Mucosa of stomach (tissue), 1 donor: ENCODE measurements around the gene RHOB.
A peak's percentile ranks its signal among the peaks of the same experiment; 100 is the strongest.

Source experiments
- H3K27me3 ChIP-seq: one replicate; pipeline ENCODE4 v1.7.0; 2013; ENCODE audit warnings: mild to moderate bottlenecking, low read length; ENCODE audit not compliant: control insufficient read depth, insufficient read depth
- H3K36me3 ChIP-seq: one replicate; pipeline ENCODE4 v1.7.0; 2013; ENCODE audit warnings: low read length; ENCODE audit not compliant: control insufficient read depth, insufficient read depth
- H3K4me1 ChIP-seq: one replicate; pipeline ENCODE4 v1.7.0; 2013; ENCODE audit warnings: mild to moderate bottlenecking, low read length; ENCODE audit not compliant: control insufficient read depth, insufficient read depth
- H3K4me3 ChIP-seq: one replicate; pipeline ENCODE4 v1.7.0; 2013; ENCODE audit warnings: low read length
- H3K9ac ChIP-seq: one replicate; pipeline ENCODE4 v1.7.0; 2013; ENCODE audit warnings: mild to moderate bottlenecking, low read length, moderate library complexity
- H3K9me3 ChIP-seq: one replicate; pipeline ENCODE4 v1.7.0; 2013; ENCODE audit warnings: mild to moderate bottlenecking, low read length, moderate library complexity; ENCODE audit not compliant: control insufficient read depth
- donor health status: Pancreatic carcinoma.

The RHOB gene

DNA sequence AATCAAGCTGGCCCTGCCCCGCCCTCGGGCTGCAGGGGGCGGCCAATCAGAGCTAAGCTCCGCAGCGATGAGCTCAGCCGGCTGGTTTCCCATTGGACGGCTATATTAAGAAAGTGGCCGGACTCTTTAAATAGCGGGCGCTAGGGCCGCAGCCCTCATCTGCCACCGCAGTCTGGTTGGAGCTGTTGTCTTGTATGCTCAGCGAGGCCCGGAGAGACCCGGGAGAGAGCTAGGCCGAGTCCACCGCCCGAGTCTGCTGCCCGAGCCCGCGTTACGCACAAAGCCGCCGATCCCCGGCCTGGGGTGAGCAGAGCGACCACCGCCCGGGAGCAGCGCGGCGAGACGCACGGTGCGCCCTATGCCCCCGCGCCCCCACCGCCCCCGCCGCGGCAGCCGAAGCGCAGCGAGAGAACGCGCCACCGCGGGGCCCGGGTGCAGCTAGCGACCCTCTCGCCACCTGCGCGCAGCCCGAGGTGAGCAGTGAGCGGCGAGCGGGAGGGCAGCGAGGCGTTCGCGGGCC is at the start of gene RHOB:
RHOB (plus strand) TSS at position 158 of the 520 bp plus-strand sequence. CDS start 392 bp downstream, outside the sequence.
- H3K9me3 ChIP-seq, result no peaks in the 10 kb centered on the region
- H3K9ac ChIP-seq, result peak within 1 kb of the TSS; percentile 99
- no peaks in the 10 kb centered on the region for H3K27me3 ChIP-seq
- H3K36me3 ChIP-seq, result peaks cover 14% of the 10 kb centered on the region
- peaks cover 26% of the 10 kb centered on the region for H3K4me1 ChIP-seq
- H3K4me3 ChIP-seq, result peak within 1 kb of the TSS; percentile 99

DNA sequence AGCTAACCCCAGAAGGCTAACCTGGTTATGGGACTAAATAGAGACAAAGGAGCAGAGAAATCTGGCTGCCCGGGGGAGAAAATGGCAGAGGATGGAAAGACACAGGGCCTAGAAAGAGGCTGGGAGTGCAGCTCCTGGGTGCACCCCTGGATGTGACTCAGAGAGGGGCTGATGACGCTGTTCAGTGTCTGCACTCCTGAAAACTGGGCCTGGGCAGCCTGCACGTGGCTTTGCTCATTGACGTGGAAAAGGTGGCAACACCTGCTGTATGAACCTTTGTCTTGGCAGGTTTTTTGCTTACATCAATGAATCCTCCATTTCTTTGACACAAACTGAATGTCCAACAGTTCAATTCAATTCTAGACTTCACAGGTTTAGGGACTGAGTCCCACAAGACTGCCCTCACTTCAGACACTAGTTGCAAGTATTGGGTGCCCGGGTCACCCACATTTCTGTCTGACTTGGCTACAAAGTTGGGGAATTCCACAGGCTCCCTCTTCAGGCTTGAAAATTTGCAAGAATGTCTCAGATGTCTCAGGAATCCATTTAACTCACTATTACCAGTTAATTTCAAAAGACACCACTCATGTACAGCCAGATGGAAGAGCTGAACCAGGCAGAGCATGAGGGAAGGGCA is 48.9 kb upstream of the RHOB start:
- no peaks in the 10 kb centered on the region for H3K9me3 ChIP-seq
- H3K4me1 ChIP-seq, result no peaks in the 10 kb centered on the region
- H3K9ac ChIP-seq, result no peak overlapping the region
- no peaks in the 10 kb centered on the region for H3K36me3 ChIP-seq
- H3K27me3 ChIP-seq, result no peaks in the 10 kb centered on the region
- no peak overlapping the region for H3K4me3 ChIP-seq

- Histone ChIP-seq H3K4me1 (no peaks in the 10 kb centered on the region), H3K27me3 (no peaks in the 10 kb centered on the region), H3K4me3 (no peak overlapping the region), H3K36me3 (no peaks in the 10 kb centered on the region), H3K9ac (peak overlapping the region; percentile 22), H3K9me3 (no peaks in the 10 kb centered on the region)
Observed at GRCh38 chr2:20398956-20399567, 47.8 kb upstream of the RHOB start.

GRCh38 chr2:20400306-20400705 is 46.6 kb upstream of the RHOB start:
- H3K9ac ChIP-seq, result no peak overlapping the region
- H3K36me3 ChIP-seq, result no peaks in the 10 kb centered on the region
- H3K4me3 ChIP-seq, result no peak overlapping the region
- no peaks in the 10 kb centered on the region for H3K4me1 ChIP-seq
- no peaks in the 10 kb centered on the region for H3K9me3 ChIP-seq
- H3K27me3 ChIP-seq, result no peaks in the 10 kb centered on the region

- Histone ChIP-seq H3K9ac (no peak overlapping the region), H3K27me3 (no peaks in the 10 kb centered on the region), H3K4me1 (no peaks in the 10 kb centered on the region), H3K4me3 (no peak overlapping the region), H3K9me3 (no peaks in the 10 kb centered on the region), H3K36me3 (no peaks in the 10 kb centered on the region)
Observed at GRCh38 chr2:20400787-20401488, 45.9 kb upstream of the RHOB start.

DNA sequence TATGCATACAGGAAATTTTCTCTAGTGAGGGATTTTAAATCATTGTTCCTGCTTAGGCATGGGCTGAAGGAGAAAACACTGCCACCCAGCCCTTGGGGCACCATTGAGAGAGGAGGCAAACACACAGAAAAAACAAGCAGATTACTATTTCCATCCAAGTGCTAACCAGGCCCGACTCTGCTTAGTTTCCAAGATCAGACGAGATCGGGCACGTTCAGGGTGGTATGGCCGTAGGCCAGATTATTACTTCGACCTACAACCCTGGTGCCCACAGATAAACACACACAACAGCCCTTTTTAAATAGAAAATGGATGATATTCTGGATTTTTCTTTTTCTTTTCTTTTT is 45.4 kb upstream of the RHOB start:
- H3K27me3 ChIP-seq, result no peaks in the 10 kb centered on the region
- H3K9ac ChIP-seq, result no peak overlapping the region
- H3K9me3 ChIP-seq, result no peaks in the 10 kb centered on the region
- H3K36me3 ChIP-seq, result no peaks in the 10 kb centered on the region
- H3K4me3 ChIP-seq, result no peak overlapping the region
- no peaks in the 10 kb centered on the region for H3K4me1 ChIP-seq

DNA sequence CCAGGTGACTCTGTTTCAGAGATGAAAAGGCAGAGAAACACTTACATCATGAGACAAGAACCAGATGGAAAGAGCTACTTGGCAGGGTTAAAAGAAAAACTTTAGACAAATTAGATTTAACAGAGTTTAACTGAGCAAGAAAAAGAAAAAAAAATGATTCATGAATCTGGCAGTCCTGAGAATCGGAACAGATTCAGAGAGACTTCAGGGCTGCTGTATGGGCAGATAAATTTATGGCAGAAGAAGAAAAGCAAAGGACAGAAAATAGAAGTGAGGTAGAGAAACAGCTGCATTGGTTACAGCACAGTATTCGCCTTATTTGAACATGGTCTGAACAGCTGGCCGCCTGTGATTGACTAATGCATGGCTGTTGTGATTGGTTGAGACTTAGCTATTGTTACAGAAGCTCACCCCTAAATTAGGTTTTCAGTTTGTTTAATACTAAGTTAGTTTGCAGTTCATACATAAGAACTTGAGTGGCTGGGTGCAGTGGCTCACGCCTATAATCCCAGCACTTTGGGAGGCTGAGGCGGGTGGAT is 43.0 kb upstream of the RHOB start:
- H3K4me3 ChIP-seq, result no peak overlapping the region
- no peak overlapping the region for H3K9ac ChIP-seq
- no peaks in the 10 kb centered on the region for H3K9me3 ChIP-seq
- H3K4me1 ChIP-seq, result no peaks in the 10 kb centered on the region
- H3K27me3 ChIP-seq, result no peaks in the 10 kb centered on the region
- no peaks in the 10 kb centered on the region for H3K36me3 ChIP-seq

DNA sequence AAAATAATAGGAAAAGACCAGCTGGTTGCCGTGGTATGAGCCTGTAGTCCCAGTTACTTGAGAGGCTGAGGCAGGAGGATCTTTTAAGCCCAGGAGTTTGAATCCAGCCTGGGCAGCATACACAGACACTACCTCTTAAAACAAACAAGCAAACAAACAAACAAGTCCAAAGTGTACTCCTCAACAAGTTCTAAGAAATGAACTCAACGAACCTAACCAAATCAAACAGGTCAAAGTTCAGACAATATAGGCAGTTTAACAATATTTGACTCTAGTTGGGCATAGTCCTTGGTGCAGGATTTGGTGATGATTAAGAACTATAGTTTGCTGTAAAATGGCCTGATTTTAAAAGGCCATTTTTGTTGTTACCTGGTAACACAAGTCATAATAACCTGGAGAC is 41.9 kb upstream of the RHOB start:
- no peak overlapping the region for H3K4me3 ChIP-seq
- H3K9ac ChIP-seq, result no peak overlapping the region
- no peaks in the 10 kb centered on the region for H3K27me3 ChIP-seq
- no peaks in the 10 kb centered on the region for H3K36me3 ChIP-seq
- no peaks in the 10 kb centered on the region for H3K9me3 ChIP-seq
- H3K4me1 ChIP-seq, result no peaks in the 10 kb centered on the region

GRCh38 chr2:20409039-20409438 is 37.8 kb upstream of the RHOB start:
- H3K27me3 ChIP-seq, result no peaks in the 10 kb centered on the region
- no peaks in the 10 kb centered on the region for H3K36me3 ChIP-seq
- H3K4me1 ChIP-seq, result no peaks in the 10 kb centered on the region
- H3K9me3 ChIP-seq, result no peaks in the 10 kb centered on the region
- H3K9ac ChIP-seq, result no peak overlapping the region
- no peak overlapping the region for H3K4me3 ChIP-seq

- no peaks in the 10 kb centered on the region for H3K36me3 ChIP-seq
- H3K4me1 ChIP-seq, result no peaks in the 10 kb centered on the region
- no peaks in the 10 kb centered on the region for H3K9me3 ChIP-seq
- no peak overlapping the region for H3K9ac ChIP-seq
- no peaks in the 10 kb centered on the region for H3K27me3 ChIP-seq
- H3K4me3 ChIP-seq, result no peak overlapping the region
Observed at GRCh38 chr2:20410556-20411277, 36.2 kb upstream of the RHOB start.

- Histone ChIP-seq H3K9ac (no peak overlapping the region), H3K27me3 (no peaks in the 10 kb centered on the region), H3K9me3 (no peaks in the 10 kb centered on the region), H3K4me3 (no peak overlapping the region), H3K4me1 (no peaks in the 10 kb centered on the region), H3K36me3 (no peaks in the 10 kb centered on the region)
Observed at GRCh38 chr2:20411361-20411894, 35.4 kb upstream of the RHOB start.
